SK-N-SH (cell line): ENCODE results near the gene ERN1.

ENCODE experiments used
- CTCF ChIP-seq: fragments of 200-600 bp; sonication (generic); IDR thresholded peaks from 2 replicates; pipeline ENCODE4 v1.6.1; 2017; ENCODE audit warnings: antibody characterized with exemption, mild to moderate bottlenecking, moderate library complexity
- EZH2phosphoT487 ChIP-seq: fragments of 200-600 bp; sonication (generic); IDR thresholded peaks from 2 replicates; pipeline ENCODE4 v1.6.1; 2017; ENCODE audit warnings: low read depth, mixed run types, mild to moderate bottlenecking, antibody characterized with exemption, moderate library complexity, borderline replicate concordance
- FOXJ3 ChIP-seq: sonication (generic); formaldehyde crosslinking; IDR thresholded peaks from 2 replicates; pipeline ENCODE4 v1.5.1; 2020; ENCODE audit warnings: mild to moderate bottlenecking, missing genetic modification reagents
- GABPA ChIP-seq: IDR thresholded peaks from 2 replicates; pipeline ENCODE4 v1.4.0; 2012; ENCODE audit warnings: low read depth, mild to moderate bottlenecking
- POLR2AphosphoS5 ChIP-seq: IDR thresholded peaks from 2 replicates; pipeline ENCODE4 v1.6.1; 2012; ENCODE audit warnings: low read depth, low read length
- RAD21 ChIP-seq: IDR thresholded peaks from 2 replicates; pipeline ENCODE4 v1.6.1; 2012; ENCODE audit warnings: mild to moderate bottlenecking, low read length
- RXRA ChIP-seq: IDR thresholded peaks from 2 replicates; pipeline ENCODE4 v1.4.0; 2012; ENCODE audit warnings: low read depth, mild to moderate bottlenecking, borderline replicate concordance
- SMC3 ChIP-seq: IDR thresholded peaks from 2 replicates; pipeline ENCODE4 v1.6.1; 2012; ENCODE audit warnings: low read depth, low read length, improper control_type of control experiment
- TAF1 ChIP-seq: IDR thresholded peaks from 2 replicates; pipeline ENCODE4 v1.6.1; 2012; ENCODE audit warnings: low read depth, mild to moderate bottlenecking, low read length, moderate library complexity, borderline replicate concordance
- TEAD4 ChIP-seq: IDR thresholded peaks from 2 replicates; pipeline ENCODE4 v1.4.0; 2012; ENCODE audit warnings: mild to moderate bottlenecking, borderline replicate concordance; ENCODE audit not compliant: insufficient read depth
- USF1 ChIP-seq: IDR thresholded peaks from 2 replicates; pipeline ENCODE4 v1.4.0; 2012; ENCODE audit warnings: low read depth, borderline replicate concordance
- ZBTB33 ChIP-seq: IDR thresholded peaks from 2 replicates; pipeline ENCODE4 v1.4.0; 2012; ENCODE audit warnings: low read depth, borderline replicate concordance

- TF ChIP-seq CTCF = no peak
- no peak for TF ChIP-seq EZH2phosphoT487
- no peak for TF ChIP-seq FOXJ3 (CRISPR knock-in tag)
- TF ChIP-seq RXRA = no peak
- no peak for TF ChIP-seq SMC3
- no peak for TF ChIP-seq RAD21
- no peak for TF ChIP-seq TAF1
- no peak for TF ChIP-seq GABPA
- no peak for TF ChIP-seq USF1
- no peak for TF ChIP-seq ZBTB33
- no peak for TF ChIP-seq POLR2AphosphoS5
- TF ChIP-seq TEAD4 = no peak
These were observed 34.6 kb downstream of the ERN1 start for GRCh38 chr17:64095144-64095882.
